ENCODE results near the gene RPL29.

RPL29 gene

DNA sequence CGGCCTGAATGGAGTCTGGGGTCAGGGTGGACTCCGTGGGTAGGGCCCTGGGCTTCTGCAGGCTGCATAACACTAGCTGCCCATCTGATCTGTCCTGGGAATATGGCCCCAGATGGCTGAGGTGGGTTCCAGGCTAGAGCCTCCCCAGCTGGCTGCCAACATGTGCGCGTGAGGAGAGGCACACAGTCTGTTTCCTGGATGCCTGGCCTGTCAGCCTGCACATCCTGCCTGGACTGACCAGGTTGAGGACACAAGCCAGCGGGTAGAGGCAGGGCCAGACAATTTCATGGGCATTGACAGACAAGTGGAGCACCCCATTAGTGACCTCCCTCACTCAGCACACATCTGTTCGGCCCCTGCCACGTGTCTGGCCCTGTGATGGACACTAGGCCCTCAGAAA lies 29.8 kb upstream of the RPL29 start:
- no peak for DNase-seq (ENCODE audit: low spot score)

DNA sequence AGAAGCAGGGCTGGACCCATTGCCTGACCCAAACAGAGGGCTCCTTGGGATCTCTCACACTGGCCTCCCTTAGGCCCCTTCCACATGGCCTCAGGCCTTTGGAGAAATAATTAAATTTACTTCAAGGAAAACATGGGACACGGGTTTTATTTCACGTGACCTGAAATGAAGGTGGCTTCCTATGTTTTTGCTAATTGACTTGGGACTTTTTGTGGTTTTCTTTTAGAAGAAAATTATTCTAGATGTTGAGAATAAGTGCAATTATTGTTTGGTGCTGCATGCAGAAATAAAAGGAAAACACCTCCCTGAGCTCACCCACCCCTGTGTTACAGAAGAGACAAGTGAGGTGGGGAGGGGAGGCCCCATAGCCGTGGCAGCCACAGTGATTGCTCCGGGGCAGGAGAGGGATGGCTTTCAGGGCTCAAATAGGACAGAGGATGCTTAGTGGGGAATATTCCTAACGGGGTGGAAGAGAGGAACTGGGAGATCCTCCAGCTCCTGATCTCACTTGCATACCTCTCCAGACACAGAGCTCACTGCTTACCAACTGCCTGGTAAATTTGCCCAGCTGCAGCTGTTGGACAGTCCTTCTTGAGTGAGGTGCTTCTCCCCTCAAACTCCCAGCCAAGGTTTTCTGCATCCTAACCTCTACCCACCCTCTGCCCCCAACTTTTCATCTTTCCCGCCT lies 29.2 kb upstream of the RPL29 start:
- no peak for DNase-seq (ENCODE audit: low spot score)

DNA sequence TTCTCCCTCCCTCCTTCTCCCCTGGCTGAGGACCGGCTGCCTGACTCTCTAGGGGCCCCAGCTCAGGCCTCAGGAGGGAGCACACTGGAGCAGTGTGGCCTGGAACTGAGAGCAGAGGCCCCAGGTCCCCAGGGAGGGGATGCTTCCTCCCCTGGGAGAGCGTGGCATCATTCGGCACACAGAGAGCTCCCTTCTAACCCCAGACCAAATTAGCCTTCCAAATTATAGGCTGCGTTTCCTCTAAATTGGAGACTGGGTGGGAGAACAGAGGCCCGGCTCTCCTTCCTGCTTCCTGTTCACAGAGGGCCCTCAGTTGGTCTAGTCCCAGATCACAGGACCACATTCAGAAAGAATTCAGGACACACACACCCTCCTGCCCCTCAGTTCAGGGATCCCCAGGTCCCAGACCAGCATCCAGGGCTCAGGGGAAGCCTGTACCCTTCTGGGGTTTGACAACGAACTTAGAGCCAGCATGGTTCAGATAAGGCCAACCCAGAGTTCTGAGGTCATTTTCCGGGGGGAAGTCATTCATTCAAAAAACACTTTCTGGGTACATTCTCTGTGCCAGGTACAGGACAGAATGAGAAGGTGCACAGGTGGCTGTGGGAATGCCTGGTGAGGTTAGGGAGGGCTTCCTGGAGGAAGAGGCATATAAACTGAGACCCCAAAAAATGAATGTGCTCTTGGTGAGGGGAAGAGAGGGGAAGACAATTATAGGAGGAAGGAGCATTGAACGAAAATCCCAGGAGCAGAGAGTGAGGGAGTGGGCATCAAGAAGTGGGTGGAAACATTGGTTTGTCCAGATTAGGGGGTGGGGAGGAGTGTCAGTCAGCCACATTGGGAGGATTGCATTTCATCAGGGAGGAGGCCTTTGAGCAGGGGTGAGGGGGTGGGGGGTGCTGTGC lies 28.4 kb upstream of the RPL29 start:
- no peak for DNase-seq (ENCODE audit: low spot score)

DNA sequence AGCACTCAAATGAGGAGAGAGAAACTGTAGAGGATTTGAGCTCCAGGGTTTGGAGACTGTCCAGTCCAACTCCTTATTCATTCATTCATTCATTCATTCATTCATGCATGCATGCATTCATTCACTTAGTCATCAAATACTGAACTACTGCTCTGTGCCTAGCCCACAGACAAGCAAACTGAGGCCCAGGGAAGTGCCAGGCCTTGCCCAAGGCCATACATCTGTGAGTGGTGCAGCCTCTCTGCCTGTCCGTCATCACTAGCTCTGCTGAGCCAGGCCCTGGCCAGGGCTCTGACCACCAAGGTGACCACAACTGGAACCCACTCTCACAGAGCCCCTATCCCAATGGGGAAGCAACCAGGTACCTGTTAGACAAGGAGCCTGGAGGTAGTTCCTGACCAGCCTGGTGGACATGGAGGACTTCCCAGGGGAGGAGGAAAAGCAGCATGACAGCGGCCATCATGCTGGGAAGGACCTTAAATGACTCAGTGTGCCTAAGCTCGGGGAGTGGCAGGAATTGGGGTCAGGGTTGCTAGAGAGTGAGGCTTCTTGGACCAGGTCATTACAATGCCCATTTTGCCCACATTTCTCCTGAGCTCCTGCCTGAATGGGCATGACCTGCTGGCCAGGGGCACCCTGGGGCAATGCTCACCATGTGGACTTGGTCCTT lies 27.5 kb upstream of the RPL29 start:
- DNase-seq (ENCODE audit: low spot score): no peak

DNA sequence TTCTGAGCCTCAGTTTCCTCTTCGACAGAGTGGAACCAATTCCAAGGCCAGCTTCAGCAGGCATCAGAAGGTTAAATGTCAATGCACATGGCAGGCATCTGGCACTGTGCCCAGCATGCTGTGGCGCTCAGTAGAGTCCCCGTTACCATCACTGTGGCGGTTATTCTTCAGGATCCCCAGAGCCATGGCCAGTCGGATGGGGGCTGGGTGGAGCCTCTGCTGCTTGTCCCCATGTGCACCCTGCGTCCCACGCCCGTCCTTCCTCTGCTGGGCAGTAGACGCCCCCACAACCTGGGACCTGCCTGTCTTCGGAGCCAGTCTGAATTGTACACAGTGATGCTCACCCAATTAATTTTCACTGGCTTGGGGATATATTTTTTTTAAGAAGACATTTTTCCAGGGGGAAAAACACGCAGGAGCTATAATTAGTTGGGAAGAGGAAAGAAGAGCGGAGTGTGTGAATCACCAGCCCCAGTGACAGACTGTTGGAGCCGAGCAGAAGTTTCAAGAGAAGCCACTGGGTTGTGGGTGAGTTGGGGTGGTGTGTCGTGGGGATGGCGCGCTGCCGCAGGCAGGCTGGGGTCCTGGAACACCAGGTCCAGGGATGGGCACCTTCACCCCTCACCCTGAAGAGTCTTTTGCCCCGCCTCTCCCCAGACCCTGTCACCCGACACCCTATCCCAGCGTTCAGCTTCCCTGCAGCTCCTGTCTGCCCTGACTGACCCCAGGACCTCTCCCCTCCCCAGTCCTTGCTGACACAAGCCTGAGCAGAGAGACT lies 26.8 kb upstream of the RPL29 start:
- no peak for DNase-seq (ENCODE audit: low spot score)

DNA sequence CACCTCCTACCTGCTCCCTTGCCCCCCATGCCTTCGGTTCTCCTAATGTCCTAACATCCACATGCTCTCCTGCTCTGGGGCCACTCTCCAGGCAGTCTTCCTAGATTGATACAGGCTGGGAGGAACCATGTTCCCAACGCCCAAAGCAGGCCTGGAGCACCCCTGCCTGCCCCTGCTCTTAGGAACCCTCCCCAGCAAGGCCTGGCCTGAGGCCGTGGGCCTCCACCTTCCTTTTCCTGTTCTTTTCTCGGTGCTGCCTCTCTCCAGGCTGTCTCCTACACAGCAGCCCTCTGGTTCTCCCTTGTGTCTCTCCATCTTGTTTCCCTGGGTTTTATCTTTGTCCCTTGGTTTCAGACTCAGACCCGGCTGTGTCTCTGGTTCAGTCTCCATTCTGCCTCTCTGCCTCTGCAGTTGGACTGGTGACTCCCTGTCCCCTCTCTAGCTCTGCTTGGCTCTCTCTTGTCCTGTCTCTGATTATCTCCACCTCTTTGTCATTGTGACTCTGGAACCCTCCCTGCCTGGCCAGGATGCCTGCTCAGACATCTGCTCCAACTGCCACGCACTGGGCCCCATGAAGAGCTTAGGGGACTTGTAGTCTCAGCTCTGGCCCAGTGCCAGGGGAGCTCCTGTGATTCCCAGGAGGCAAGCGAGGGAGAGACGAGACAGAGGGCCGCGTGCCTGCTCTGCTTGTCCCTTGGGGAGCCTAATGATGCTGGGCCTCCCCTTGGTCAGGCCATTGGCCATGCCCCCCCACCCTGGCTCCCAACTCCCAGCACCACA lies 26.0 kb upstream of the RPL29 start:
- no peak for DNase-seq (ENCODE audit: low spot score)

DNA sequence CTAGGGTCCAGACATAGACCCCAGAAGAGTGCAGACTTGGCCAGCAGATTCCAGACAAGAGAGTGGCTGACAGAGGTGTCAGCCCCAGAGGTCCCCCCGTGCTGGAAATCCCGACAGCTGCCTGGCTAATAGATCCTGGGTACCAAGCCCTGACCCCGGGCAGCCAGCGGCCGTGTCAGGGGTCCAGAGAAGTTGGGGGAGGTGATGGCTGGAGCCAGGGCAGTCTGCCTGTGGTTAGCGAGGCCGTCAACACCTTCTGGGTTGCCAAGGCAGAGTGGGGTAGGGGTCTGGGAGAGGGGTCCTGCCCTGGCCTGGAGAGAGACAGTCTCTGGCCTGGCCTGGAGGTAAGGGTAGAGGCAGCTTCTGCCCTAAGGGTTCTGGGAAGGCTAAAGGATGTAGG lies 25.1 kb upstream of the RPL29 start:
- no peak for DNase-seq (ENCODE audit: low spot score)

DNA sequence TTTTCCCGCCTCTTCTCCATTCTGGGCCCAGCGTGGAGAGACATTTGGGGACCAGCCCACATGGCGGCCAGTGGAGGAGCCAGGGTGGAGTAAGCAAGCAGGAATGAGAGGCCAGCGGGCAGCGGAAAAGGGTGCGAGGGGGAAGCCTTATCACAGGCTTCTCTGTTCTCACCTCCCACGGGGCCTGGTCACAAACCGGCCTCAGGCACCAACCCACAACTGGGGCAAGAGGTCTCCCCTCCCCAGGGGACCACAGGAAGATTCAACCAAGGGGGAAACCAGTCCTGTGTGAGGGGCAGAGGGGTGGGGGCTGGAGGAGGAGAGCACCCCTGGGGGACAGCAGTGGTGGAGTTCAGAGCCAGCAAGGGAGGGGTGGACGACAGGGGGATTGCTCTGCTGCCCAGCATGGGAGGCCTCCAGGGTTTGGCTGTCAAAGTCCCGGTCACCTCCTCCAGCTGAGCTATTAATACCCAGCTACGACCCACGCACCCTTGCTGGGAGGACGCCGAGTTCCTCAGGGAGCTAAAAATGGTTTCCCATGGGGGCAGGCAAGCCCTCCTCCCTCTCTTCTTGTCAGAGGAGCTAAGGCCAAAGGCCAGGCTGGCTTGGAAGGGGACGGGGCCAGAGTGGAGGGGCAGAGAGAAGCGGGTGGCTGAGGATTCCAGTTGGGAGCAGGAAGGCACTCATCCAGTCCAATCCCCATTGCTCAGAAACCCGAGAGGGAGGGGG lies 23.8 kb upstream of the RPL29 start:
- peak; percentile 56 for DNase-seq (ENCODE audit: low spot score)

DNA sequence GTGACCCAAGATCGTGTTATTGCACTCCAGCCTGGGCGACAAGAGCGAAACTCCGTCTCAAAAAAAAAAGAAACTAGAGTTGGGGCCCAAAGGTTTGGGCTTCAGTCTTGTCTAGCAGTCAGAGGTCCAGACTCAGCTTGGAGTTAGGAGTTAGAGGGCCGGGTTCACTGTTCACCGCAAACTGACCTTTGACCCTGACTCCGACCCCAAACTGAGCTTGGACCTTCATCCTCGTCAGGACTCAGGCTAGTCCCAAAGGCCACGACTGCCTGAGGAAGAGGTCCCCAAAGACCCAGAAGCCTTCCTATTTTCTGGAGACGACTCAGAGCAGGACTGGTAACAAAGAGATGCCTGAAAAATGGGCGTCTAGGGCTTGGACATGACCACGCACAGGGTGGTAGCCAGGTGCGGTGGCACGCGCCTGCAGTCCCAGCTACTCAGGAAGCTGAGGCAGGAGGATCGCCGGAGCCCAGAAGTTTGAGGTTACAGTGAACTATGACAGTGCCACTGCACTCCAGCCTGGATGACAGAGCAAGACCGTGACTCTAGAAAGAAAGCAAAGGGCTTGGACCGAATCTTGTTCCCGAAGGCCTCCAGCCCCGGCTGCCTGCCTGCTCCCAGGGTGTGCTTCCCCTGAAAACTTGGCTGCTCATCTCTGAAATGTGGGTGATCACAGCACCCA lies 22.8 kb upstream of the RPL29 start:
- no peak for DNase-seq (ENCODE audit: low spot score)

DNA sequence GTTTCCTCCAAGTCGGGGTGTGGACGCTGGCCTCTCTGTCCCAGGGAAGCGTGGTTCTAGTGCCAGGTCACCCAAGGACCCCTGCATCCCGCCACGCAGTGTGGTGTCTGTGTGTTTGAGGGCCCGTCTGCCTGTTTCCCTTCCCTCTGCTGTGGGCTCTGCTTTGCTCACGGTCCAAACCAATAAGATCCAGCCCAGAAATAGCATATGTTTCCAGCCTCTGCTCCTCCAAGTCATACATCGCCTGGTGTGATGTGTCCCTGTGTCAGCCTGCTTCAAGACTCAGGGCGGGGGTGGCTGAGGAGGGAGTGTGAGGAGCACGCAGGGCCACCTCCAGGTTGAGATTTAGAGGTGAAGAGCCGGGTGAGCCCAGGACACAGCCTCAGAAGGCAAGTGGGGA lies 21.9 kb upstream of the RPL29 start:
- DNase-seq (ENCODE audit: low spot score): peak; percentile 49

DNA sequence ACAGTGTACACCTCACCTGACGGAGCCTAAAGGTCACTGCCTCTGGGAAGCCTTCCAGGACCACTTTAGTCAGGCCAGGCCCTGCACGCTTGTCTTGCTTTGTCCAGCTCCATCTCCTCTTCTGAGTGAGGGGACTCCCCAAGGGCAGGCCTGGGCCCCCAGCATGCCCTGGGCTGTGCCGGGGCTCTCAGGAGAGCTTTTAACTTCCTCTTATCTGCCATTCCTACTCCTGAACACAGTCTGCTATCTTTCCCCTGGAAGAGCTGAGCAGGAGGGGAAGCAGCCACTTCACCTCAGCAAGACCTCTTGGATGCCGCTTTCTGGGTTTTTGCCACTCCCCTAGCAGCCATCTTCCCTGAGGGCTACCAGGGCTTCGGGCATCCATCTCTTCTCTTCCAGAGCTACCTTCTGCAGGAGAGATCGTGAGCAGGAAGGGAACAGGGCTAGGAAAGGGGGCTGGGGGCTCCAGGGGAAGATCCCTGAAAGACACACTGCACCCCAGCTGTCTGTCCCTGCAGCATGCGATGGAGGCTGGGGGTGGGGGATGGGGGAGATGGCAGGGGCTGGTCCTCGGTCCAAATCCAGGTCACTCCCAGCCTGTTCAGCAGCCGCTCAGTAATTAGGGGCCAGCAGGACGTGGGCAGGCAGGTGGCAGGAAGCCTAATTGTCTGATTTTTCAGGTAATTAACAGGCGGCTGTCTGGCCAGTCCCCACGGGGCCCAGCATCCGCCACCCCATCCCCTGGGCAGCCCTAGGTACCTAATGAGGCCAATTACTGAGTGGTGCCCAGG lies 19.9 kb upstream of the RPL29 start:
- no peak for DNase-seq (ENCODE audit: low spot score)

DNA sequence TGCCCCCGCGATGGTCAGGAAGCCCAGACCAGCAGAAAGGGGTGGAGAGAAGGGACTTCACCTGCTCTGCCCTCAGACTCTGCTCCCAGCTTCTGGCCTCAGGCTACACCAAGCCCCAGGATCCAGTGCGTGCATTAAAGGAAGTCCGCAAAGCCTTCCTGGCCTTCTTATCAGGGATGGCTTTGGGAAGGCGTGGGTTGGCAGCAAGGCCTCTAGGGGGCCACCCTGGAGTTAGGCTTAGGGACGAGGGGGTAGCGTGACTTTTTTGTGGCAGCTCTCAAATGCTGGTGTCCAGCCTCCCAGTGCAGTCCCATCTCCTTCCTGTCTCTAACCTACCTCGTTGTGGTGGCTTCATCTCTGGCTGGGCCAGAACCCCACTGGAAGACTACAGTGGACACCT lies 18.9 kb upstream of the RPL29 start:
- DNase-seq (ENCODE audit: low spot score): no peak

DNA sequence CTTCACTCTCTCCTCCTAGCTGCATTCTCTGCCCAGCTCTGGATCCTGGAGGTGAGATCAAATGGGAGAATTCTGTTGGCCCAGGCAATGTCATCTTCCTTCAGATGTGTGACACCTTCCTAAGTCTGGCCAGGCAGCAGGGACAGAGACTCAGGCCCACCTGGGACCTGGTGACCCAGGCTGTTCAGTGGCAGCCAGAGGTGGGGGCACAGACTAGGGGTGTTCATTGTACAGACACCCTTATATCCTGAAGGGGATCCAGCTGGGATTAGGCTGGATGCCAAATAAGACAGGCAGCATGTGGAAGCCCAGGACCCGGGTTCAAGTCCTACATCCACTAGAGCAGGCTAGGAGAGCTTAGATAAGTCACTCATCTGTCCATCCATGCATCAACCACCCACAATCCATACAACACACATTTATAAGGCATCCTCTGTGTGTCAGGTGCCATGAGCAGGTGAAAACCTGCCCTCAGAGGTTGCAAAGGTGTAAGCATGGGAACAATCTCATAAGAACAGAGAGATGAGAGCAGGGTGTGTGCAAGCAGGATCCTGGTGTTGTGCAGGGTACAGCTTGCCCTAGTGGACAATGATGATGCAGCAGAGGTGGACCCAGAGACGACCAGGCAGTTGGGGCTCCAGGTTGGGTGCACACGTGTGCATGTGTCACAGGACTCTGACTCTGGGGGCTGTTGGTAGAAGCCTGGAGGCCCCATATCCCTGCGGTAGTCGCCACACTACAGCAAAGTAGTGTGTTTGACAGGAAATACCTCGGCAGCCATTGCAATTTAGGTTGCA lies 18.3 kb upstream of the RPL29 start:
- no peak for DNase-seq (ENCODE audit: low spot score)

DNA sequence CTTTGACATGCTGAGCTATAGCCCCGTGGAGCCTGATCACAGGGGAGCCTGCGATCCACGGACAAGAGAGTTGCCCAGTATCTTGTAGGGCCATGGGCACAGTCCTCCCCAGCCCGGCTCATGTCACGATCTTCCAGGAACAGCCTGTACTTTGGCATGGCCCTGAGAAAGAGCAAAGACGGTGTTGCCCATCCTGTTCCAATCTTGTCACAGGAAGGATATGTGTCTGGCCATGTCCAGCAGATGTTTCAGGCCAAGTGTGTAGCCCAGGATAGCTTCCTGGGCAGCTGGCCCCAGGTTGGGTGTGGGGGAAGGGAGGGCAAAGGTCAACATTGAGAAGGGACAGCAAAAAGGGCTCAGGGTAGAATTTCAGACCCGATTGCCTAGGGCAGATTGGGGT lies 17.0 kb upstream of the RPL29 start:
- no peak for DNase-seq (ENCODE audit: low spot score)

DNA sequence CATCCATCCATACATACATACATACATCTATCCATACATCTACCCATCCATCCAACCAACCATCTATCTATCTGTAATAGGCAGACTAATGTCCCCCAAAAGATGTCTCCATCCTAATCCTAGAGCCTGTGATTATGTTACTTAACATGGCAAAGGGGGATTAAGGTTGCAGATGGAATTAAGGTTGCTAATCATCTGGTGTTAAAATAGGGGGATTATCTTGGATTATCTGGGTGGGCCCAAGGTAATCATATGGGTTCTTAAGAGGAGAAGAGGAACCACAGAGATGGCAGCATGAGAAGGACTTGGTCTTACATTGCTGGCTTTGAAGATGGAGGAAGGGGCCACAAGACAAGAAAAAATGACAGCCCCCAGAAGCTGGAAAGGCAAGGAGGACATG lies 14.7 kb upstream of the RPL29 start:
- no peak for DNase-seq (ENCODE audit: low spot score)

DNA sequence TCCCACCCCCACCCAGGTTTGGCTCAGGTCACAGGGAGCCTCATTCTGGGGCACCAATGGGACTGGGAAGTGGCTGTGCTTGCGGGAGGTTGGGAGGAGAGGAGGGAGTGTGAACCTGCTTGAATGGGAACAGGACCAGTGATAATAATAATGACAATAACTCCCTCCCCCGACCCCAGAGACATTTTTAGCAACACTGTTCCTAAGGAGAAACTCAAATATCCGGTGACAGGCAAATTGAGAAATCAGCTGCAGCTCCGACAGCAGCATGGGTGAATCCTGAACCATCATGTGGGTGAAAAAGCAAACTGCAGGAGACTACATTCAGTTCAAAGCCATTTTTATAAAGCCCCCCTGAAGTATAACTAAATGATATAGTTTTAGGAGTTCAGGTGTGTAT lies 11.6 kb upstream of the RPL29 start:
- peak; percentile 78 for DNase-seq (ENCODE audit: low spot score)

DNA sequence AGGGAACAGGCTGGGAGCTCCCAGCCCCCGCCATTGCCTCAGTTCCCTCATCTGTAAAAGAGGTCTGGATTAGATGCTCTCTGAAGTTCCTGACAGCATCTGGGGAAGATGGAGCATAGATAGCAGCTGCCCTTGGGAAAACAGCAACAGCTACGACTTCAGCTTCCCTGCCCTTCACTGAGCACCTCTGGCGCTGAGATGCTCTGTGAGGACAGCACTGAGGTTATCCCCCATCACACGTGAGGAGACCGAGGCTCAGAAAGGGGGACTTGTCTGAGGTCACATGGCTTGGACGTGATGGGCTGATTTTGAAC lies 11.1 kb upstream of the RPL29 start:
- DNase-seq (ENCODE audit: low spot score): no peak

DNA sequence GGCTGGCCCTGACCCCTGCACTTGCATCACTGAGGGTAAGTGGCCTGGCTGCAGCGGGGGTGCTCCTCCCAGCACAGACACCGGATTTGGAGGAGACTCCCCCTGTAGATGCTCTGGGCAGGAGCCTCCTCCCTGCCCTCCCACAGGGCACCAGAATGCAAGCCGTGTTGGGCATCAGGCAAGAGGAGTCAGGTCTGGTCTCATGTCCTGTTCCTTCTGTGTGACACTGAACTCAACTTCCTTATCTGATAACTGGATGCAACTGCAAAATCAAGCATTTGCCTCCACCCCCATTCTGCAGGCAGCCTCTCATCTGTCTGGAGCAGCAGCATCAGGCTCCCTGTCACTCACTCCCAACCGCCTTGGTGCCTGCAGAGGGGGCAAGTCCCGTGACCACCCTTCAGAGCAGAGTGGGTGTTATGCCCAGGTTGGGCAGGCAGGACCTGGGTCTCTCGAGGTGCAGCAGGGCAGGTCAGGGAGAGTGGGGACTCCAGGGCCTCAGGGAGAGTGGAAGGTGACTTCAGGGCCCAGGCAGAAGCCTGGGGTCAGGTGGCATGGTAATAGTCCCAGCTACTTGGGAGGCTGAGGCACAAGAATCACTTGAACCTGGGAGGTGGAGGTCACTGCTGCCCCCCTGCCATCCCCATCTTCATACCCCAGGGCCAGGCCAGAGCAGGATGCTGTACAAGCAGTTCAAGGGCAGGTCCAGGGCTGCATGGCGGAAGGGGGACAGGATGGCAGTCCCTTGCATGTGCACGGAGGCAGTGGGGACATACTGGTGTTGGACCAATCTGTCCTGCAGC lies 10.5 kb upstream of the RPL29 start:
- DNase-seq (ENCODE audit: low spot score): peak; percentile 57

Data from putamen (tissue), 1 donor.